HG02870 (cell line): ENCODE results near the gene CNEP1R1.
"Not testable (repeated sequence)": the region's sequence is repeated elsewhere in the genome, so short reads cannot be mapped to it uniquely, and the experiment has no call there.

Source experiments
- ATAC-seq: cut with Tn5 transposase; IDR thresholded peaks from one replicate; pipeline ENCODE4 v1.9.1; 2021; ENCODE audit warnings: mild to moderate bottlenecking, moderate library complexity; ENCODE audit not compliant: unreplicated experiment

CNEP1R1 gene, protein sequence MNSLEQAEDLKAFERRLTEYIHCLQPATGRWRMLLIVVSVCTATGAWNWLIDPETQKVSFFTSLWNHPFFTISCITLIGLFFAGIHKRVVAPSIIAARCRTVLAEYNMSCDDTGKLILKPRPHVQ

DNA sequence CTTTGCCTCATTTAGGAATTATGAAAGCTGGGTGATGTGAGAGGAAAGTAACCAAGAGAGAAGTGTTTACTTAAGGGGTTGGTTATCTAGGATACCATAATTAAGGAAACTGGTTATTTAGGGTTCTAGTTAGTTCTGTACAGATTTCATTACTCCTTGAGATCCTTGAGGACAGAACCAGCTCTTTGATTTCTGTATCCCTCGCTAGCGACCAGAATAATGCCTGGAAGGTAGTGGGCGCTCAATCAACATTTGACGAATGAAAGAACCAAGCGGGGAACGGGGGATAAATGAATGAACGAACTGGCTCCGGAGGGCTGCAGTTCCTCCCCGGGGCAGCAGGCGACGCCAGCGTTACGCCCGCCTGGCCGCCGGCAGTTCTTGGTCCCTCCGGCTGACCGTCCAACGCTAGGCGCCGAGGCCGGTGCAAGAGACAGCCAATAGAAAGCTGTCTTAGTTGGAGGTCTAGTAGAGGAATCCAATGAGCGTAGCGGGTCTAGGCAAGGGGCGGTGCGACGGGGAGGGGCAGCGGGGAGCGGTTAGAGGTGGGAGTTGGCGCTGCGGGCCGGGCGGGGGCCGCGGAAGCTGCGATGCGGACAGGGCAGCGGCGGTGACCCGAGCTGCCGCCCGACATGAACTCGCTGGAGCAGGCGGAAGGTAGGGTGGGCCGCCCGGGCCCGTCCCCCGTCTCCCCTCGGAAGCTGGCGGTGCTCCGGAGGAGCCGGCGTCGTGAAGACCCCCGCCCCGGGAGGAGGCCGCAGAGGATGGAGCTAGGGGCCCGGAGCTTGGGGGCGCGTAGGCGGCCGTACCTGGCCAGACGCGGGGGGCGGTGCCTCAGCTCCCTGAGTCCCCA is at the start of gene CNEP1R1:
Gene CNEP1R1 (plus strand): TSS at position 542 of the 853 bp plus-strand sequence. CDS start 91 bp downstream, at position 633.
- ATAC-seq, result peak; percentile 98

DNA sequence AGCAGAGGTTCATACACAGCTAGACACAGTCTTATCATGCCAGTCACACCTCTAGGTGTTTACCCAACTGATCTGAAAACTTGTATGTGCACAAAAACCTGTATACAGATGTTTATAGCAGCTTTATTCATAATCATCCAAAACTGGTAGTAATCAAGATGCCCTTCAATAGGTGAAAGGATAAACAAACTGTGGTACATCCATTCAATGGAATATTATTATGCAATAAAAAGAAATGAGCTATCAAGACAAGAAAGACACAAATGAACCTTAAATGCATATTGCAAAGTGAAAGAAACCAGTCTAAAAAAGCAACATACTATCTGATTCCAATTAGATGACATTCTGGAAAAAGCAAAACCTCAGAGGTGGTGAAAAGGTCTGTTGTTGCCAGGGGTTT is 47.6 kb upstream of the CNEP1R1 start:
- no peak for ATAC-seq

DNA sequence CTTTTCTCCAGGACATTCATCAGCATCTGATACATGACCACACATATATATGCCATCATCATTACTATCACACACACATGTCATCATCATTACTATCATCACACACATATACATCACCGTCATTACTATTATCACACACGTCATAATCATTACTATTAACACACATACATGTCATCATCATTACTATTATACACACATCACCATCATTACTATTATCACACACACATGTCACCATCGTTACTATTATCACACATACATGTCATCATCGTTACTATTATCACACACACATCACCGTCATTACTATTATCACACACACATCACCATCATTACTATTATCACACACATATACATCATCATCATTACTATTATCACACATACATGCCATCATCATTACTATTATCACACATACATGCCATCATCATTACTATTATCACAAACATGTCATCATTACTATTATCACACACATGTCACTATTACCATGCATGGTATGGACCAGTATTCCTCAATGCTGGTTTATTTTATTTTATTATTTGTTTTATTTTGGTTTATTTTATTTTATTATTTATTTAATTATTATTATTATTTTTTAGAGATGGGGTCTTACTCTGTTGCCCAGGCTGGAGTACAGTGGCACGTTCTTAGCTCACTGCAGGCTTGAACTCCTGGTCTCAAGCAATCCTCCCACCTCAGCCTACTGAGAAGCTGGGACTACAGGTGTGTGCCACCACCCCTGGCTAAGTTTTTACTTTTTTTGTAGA is 46.3 kb upstream of the CNEP1R1 start:
- ATAC-seq, result no peak

DNA sequence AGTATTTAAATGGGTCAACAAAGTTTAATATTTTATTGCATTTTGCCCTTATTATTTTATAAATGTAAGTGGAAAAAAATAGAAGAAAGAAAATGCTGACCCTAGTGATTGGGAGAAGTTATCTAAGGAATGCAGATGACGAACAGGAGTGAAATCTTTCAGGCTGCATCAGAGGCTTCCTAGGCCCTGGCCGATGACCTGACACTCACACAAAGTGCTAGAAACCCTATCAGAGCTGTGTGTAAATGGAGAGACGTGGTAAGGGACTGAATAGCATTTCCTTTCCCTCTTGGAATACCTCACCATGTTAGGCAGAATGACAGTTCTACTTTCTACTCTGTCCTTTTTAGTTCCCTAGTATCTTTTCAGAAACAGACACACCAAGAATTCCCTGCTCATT is 44.9 kb upstream of the CNEP1R1 start:
- ATAC-seq, result no peak

DNA sequence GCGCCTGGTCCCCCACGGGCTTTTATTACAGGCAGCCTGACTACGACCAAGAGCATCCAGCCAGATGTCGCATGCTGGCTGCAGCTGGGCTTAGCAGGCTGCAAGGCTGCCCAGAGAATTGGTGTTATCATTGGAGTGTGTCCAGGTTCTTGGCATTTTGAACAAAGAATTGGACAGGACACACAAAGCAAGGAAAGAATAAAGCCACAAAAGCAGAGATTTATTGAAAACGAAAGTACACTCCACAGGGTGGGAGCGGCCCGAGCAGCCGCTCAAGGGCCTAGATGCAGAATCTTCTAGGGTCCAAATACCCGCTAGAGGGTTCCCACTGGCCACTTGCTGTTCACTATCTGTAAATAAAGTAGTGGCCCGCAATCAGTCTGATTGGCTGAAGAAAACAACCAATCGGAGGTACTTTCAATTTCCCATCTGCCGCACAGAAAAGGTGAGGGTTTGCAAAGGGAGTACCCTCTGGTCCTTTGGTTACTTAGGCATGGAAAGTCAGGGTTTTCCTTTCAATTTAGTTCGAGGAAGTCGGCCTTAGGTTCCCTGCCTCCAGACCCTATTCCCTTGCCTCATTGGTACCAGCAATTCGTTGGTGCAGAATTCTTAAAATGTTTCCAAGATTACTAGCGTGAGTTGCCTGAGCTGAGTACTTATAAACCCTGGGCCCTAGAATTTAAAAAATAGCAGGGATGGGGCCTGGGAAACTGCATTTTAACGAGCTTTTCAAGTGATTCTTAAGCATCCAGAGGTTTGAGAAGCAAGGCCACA is 38.5 kb upstream of the CNEP1R1 start:
- no peak for ATAC-seq

DNA sequence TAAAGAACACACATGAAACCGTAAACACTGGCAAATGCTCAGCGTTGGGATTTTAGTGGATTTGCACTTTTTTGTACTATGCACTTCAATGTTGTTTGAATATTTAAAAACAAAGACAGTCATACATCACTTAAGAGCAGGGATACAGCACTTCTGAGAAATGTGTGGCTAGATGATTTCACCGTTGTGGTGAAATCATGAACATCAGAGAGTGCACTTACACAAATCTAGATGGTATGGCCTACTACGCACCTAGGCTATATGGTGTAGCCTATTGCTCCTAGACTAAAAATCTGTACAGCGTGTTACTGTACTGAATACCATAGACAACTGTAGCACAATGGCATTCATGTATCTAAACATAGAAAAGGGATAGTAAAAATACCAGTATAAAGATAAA is 37.6 kb upstream of the CNEP1R1 start:
- ATAC-seq, result no peak

DNA sequence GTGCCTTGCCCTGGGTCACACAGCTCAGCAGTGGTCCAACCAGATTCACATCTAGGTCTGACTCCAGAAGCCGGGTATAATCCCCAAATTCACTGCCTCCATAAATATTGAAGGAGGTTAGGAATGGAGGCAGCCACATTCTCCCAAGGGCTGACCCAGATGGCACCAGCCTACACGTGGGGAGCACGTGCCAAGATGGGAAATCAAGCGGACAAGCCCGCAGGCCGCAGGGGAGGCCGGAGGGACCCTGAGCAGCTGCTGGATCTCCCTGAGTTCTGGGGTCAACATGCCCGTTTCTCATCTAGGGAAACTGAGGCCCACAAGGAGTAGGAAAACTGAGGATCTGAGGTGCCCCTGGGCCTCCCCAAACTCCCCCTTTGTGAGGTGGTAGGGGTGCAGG is 32.2 kb upstream of the CNEP1R1 start:
- no peak for ATAC-seq

DNA sequence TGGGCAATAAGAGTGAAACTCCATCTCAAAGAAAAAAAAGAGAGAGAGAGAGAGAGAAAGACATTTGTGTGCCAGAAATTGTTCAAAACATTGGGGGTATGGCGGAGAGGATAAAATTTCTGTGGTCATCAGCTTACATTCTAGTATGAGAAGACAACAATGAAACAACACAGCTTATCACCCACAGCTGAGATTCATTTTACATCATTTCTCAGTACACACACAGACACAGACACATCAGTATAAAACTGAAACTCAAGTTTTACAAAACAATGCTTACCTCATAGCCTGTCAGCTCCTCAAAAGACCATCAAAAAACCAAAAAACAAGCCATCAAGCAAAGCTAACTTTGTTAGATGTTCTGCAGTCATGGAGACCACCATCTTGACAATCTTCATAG is 31.4 kb upstream of the CNEP1R1 start:
- no peak for ATAC-seq

DNA sequence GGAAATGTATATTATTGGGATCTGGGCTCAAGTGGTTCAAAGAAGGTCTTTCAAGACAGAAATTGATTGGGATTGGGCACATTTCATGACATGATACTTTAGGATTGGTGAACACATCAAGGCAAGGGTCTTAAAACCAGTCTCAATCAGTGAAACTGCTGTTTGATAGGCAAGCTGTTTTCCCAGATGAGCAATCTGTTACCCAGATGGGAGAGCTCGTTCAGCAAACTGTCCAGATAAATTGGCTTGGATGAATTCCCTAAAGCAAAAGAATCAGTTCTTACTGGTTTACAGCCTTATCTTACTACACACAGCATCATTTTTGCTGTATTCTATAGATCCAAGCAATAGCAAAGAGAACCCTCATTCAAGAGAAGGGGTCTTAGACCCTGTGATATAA is 31.0 kb upstream of the CNEP1R1 start:
- ATAC-seq, result no peak

DNA sequence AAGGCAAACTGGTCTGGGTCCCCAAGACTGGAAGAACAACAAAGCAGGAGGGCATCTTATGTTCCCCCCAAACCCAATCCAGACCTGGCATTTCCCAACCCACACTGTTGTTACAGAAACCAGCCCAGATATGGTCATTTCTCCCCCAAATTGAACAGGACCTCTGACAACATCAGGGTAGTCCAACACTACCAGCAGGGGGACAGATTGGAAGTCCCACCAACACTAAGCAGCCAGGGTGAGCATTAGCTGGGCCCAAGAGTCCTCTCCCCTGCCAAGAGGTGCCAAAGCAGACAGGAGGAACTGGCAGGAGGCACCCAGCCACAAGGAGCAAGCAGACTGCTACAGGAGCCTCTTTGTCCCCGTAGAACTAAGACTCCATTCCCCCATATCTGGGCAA is 29.3 kb upstream of the CNEP1R1 start:
- no peak for ATAC-seq

DNA sequence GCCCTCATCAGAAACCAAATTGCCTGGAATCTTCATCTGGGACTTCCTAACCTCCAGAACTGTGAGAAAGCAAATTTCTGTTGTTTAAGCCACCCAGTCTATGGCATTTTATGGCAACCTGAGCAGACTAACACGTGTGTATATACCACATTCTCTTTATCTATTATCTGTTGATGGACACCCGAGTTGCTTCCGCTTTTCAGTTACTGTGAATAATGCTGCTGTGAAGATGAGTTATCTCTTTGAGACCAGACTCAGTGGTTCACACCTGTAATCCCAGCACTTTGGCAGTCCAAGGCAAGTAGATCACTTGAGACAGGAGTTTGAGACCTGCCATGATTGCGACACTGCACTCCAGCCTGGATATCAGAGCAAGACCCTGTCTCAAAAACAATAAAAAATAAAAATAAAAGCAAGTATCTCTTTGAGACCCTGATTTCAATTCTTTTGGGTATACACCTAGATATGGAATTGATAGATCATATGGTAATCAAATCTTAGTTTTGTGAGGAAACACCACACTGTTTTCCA is 27.2 kb upstream of the CNEP1R1 start:
- ATAC-seq, result no peak

DNA sequence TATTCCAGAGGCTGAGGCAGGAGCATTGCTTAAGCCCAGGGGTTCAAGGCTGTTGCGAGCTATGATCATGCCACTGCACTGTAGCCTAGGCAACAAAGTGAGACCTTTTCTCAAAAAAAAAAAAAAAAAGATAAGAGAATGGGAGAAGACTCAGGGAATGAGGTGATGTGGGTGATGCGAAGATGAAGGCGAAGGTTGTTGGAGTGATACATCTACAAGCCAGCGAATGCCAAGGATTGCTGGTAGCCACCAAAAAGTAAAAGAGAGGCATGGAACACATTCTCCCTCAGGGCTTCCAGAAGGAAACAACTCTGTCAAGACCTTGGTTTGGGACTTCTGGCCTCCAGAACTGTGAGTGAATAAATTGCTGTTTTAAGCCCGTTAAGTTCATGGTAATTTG is 26.0 kb upstream of the CNEP1R1 start:
- no peak for ATAC-seq

DNA sequence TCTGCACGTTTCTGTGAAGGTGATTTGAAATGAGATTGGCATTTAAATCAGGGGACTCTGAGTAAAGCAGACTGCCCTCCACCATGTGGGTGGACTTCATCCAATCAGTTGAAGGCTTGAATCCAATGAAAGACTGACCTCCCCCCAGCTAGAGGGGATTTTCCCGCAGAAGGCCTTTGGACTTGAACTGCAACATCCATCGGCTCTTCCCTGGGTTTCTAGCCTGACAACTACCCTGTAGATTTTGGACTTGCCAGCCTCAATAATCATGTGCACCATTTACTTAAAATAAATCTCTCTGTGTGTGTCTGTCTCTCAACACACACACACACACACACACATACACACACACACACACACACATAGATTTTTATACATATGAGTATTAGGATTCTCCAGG is 23.9 kb upstream of the CNEP1R1 start:
- no peak for ATAC-seq

DNA sequence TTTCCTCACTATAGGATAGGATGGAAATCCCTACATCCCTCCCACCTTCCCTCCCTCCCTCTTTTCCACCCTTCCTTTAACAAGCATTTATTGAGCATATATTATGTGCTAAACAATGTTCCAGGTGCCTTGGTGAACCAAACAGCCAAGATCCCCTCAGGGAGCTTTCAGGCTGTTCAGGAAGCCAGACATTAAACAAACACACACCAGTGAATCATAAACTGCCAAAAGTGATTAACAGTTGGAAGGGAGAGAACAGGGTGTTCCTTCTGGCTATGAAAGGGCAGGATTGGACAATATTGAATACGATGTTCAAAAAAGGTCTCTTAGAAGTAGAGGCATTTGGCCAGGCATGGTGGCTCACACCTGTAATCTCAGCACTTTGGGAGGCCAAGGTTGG is 22.8 kb upstream of the CNEP1R1 start:
- ATAC-seq, result no peak

DNA sequence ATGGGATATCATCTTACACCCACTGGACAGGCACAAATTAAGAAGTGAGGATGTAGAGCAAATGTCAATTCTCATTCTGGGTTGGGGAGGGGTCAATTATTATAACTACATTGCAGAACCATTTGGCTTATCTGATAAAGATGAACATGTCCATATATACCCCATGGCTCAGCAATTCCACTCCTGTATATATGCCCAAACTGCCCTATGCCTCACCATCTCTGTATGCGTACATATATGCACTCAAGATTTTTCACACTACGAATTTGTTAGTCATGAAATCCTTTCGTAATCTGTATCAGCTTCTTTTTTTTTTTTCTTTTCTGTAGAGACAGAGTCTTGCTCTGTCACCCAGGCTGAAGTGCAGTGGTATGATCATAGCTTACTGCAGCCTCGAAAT is 20.8 kb upstream of the CNEP1R1 start:
- ATAC-seq, result no peak

DNA sequence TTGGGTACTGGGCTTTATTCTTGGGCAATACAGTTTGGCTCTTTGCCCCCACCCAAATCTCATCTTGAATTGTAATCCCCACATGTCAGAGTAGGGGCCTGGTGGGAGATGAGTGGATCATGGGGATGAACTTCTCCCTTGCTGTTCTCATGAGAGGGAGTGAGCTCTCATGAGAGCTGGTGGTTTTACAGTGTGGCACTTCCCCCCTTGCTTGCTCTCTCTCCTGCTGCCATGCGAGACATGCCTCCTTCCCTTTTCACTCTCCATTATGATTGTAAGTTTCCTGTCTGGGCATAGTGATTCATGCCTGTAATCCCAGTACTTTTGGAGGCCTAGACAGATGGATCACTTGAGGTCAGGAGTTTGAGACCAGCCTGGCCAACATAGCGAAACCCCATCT is 18.1 kb upstream of the CNEP1R1 start:
- no peak for ATAC-seq

DNA sequence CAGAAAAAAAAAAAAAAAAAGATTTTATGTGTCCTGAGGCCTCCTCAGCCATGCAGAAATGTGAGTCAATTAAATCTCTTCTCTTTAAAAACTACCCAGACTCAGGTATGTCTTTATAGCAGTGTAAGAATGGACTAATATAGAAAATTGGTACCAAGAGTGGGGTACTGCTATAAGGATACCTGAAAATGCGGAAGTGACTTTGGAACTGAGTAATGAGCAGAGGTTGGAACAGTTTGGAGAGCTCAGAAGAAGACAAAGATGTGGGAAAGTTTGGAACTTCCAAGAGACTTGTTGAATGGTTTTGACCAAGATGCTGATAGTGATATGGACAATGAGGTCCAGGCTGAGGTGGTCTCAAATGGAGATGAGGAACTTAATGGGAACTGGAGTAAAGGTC is 17.3 kb upstream of the CNEP1R1 start:
- no peak for ATAC-seq

DNA sequence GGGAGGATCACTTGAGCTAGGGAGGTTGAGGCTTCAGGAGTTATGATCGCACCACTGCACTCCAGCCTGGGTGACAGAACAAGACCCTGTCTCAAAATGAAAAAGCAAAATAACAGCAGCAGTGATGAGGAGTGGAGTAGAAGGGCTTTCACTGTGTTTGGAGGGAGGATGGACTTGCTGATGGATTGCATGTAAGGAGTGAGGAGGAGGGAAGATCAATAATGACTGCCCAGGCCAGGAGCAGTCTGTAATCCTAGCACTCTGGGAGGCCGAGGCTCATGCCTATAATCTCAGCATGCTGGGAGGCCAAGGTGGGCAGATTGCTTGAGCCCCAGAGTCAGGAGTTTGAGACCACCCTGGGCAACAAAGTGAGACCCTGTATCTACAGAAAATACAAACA is 14.8 kb upstream of the CNEP1R1 start:
- no peak for ATAC-seq

DNA sequence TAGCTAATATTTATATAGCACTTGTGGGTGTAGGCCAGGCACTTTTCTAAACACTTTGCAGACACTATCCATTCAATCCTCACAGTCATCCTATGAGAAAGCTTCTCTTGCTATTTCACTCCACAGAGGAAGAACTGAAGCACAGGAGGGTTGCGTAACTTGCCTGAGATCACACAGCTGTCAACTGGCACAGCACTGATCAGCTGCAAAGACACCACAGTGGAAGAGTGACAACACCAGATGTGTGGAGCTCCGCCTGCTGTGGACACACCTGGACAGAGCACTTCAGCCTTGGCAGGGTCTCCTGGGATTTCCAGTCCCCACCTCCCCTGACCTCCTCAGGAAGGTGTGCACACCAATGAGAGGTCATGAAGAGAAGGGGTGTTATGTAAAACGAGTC is 13.3 kb upstream of the CNEP1R1 start:
- no peak for ATAC-seq

DNA sequence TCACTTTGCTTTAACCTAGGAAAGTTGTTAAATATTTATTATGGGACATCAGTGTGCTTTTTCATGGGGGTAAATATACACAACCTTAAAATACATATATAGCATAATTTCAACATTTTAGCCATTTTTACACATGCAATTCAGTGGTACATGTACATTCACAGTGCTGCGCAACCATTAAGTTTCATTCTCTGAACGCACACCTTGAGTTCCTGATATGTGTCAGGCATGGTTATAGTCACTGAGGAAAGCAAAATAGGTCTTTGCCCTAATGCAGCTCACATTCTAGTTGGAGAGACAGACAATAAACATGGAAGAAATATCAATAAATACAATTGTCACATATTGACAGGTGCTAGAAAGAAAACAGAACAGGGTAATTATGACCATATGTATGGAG is 12.8 kb upstream of the CNEP1R1 start:
- ATAC-seq, result no peak

DNA sequence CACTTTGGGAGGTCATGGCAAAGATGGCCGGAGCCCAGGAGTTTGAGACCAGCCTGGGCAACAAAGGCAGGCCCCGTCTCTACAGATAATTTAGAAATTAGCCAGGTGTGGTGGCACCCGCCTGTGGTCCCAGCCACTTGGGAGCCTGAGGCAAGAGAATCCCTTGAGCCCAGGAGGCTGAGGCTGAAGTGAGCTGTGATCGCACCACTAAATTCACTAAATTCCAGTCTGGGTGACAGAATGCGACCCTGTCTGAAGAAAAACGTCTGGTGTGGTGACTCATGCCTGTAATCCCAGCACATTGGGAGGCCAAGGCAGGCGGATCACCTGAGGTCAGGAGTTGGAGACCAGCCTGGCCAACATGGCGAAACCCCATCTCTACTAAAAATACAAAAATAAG is 10.8 kb upstream of the CNEP1R1 start:
- ATAC-seq, result not testable (repeated sequence)
